Activated naive CD8-positive, alpha-beta T cell treated with anti-CD3 and anti-CD28 coated beads, Interleukin-2, amount 50 U/mL, for 16 hours (primary cell): ENCODE measurements around the gene MON2.

Source experiments
- DNase-seq: peaks from one replicate; pipeline ENCODE4 v3.0.0-alpha.2; 2020; ENCODE audit warnings: low read depth, low spot score

MON2 gene

GRCh38 chr12:62605981-62606380, 139.4 kb downstream of the MON2 start:
- DNase-seq = no peak

DNA sequence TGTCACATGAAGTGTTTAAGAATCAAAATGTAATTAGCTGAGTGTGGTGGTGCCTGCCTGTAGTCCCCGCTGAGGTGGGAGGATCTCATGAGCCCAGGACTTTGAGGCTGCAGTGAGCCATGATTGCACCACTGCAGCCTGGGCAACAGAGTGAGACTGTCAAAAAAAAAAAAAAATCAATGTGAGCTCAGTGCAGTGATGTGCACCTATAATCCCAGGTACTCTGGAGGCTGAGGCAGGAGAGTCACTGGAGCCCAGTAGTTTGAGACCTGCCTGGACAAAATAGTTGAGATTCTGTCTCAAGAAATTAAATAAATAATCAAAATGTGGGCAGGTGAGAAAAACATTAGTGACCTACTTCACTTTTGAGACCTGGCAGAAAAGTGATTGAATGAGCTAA, 140.0 kb downstream of the MON2 start:
- no peak for DNase-seq

DNA sequence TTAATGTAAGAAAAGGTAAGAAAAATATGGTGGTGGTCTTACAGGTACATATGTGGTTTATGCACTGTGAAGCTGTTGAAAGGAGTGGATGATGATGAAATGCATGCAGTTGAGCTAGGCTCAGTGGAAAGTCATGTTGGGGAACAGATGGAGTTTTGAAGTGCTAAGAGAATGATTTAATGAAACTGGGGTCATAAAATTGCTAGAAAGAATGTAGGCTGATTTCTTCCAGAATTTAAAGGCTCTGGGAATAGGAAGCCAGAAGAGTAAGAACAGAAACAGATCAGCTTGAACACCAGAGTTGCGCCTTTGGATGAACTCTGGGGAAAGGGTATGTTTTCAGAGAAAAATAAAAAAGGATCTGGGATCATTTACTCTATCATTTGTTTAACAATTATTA, 146.5 kb downstream of the MON2 start:
- DNase-seq = no peak

DNA sequence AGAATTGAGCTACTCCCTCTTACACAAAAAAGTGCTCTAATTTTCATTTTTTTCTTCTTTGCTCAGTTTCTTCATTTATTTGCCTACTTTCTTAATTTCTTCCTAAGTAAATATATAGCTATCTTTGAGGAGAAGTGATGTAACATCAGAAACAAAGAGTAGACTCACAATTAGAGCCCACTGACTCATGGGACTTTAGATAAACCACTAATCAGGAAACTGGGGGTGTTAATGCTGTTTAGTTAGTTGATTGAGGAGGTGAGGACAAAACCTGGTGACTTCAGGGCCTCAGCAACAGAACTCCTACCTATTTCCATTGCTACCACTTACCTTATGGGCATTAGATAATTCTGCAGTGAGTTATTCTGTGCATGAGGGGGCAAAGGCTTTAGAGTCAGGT, 151.7 kb downstream of the MON2 start:
- DNase-seq = no peak

GRCh38 chr12:62618930-62619329, 152.3 kb downstream of the MON2 start:
- DNase-seq = no peak

DNA sequence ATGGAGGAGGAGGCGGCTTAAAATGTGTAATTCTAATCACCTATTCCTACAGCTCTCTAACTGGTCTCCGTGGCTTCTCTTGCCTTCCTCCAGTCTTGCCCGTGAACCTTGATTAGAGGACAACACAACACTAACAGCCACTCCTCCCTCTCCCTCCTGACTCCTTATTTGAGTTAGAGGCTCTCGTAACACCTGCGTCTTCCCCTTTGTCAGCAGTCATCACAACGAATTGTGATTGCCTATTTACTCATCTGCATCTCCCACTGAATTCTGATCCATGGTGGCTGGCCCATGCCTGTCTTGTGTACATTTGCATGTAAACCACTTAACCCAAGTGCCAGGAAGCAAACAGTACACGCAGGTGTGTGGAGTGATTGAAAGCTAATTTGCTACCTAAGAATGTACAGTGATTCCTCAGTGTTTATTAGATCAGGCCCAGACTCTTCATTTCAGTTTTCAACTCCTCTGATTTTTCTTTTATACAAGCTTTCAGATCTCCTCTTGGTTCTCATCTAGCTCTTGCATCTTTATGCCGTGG, 154.5 kb downstream of the MON2 start:
- DNase-seq = no peak

DNA sequence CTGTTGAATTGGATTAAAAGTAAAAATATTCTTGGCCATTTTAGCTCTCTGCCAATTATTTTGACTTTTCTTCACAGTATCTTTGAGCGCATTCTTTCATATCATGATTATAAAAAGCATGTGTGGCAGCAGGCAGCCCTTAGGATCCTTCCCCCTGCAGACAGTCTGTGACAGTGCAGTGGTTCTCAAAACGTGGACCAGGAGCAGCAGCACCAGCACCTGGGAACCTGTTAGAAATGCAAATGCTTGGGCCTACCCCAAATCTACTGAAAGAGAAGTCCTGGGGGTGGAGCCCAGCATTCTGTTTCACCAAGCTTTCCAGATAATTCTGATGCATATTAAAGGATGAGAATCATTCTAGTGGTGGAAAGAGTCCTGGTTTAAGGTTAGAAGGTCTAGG, 155.6 kb downstream of the MON2 start:
- no peak for DNase-seq

GRCh38 chr12:62625228-62625627, 158.6 kb downstream of the MON2 start:
- DNase-seq = no peak

- DNase-seq = no peak
These were observed 160.6 kb downstream of the MON2 start for GRCh38 chr12:62627181-62627580.

- DNase-seq = no peak
These were observed 162.8 kb downstream of the MON2 start for GRCh38 chr12:62629413-62629812.

- DNase-seq = no peak
These were observed 163.5 kb downstream of the MON2 start for GRCh38 chr12:62629971-62630739.

DNA sequence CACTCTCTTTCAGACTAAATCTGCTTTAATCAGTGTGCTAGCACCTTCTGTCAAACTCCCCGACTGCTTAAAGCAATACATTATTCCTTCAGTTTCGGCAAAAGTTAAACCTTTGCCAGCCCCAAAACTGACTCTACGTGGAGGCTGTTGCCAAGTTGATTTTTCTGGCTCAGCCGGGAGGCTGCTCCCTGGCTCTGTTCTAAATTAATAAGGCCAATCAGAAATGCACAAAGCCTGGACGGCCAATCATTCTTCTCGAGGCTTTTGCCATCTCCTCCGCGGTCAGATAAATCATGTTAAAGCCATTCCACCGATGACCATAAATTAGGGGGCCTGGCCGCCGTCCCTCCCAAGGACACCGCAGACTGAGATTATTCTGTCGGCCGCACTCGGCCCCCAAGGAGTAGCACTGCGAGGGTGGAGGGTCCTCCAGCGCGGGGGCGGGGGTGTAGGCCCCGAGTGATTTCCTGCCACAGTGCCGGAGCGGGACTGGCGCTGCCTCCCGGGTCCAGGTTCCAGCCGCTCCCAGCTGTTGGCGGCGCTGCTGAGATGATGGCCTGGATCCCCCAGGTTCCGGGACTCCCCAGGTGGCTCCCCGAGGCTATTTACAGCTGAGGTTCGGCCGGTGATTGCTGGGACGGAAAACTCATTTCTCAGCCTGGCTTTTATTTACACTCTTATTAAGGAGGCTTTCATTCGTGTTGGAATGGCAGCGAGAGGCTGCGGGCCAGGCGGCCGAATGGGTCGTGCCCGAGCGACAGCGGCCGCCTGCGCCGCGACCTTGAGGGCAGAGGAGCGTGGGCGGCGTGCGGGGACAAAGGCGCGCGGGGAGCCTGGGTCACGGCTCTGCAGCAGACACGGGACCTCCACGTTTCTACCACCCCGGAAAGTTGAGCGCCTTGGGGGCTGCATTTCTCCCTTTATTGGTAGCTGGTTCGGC, 165.1 kb downstream of the MON2 start:
- DNase-seq = no peak

GRCh38 chr12:62632411-62632918, 165.8 kb downstream of the MON2 start:
- no peak for DNase-seq

- DNase-seq = no peak
These were observed 169.0 kb downstream of the MON2 start for GRCh38 chr12:62635649-62636048.

- no peak for DNase-seq
These were observed 171.1 kb downstream of the MON2 start for GRCh38 chr12:62637679-62638078.

DNA sequence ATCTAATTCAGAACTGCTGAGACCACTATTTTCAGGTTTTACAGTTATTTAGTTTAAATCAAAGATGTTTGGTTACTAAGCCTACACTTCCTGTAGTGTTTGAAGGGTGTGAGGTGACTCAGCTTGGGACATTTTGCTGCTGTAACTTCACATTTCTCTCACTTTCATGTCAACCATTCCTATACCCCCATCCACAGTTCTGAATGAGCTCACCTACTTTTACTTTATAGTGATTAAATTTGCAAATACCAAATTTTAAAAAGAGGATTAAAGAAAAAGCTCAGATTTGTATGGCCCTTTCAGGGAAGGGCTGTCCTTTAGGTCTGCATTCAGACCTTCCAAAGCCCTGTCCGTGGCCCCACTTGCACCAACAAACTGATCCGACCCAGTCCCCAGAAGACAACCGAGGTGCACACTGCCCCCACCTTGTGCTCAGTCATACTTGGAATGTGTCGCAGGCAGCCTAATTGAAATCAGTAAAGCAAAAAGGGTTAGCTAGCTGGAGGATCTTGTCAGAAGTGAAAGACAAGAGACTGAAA, 174.4 kb downstream of the MON2 start:
- no peak for DNase-seq

GRCh38 chr12:62642486-62642885, 175.9 kb downstream of the MON2 start:
- no peak for DNase-seq

GRCh38 chr12:62643486-62643885, 176.9 kb downstream of the MON2 start:
- no peak for DNase-seq

GRCh38 chr12:62646566-62646965, 179.9 kb downstream of the MON2 start:
- no peak for DNase-seq

GRCh38 chr12:62647586-62647985, 181.0 kb downstream of the MON2 start:
- no peak for DNase-seq

- no peak for DNase-seq
These were observed 182.9 kb downstream of the MON2 start for GRCh38 chr12:62649412-62650138.
